ENCODE data around the gene LAGE3. TPM values are rescaled to one million over a fixed set of nuclear protein-coding genes. Genes with fewer than 3 reads are reported as not detected.

The LAGE3 gene
- total and polyA plus RNA-seq, 2 donors (not counting 3 experiments of a cell fraction or from before 2014, with no cell fraction given), result 14.3 to 31.9 TPM

DNA sequence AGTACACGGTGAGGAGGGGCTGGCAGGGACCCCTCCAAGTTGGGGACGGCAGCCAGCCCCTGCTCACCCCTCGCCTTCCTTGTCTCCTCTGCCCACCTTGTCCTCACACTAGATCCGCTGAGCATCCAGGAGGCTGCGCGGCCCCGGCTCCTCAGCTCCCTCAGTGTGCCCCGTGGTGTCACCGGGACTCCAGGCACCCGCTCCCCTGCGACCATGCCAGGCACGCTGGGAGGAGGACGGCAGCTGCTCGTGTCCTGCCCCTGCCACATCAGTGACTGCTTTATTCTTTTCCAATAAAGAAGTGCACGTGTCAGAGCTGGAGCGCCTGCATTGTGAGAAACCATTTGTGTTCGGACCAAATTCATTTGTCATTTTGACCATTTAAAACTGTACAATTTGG lies 28.8 kb downstream of the LAGE3 start:
- no peak for FAIRE-seq
- BruUV-seq (replicated peaks), result no TSS peak
- CTCF ChIA-PET, result no interaction called here

DNA sequence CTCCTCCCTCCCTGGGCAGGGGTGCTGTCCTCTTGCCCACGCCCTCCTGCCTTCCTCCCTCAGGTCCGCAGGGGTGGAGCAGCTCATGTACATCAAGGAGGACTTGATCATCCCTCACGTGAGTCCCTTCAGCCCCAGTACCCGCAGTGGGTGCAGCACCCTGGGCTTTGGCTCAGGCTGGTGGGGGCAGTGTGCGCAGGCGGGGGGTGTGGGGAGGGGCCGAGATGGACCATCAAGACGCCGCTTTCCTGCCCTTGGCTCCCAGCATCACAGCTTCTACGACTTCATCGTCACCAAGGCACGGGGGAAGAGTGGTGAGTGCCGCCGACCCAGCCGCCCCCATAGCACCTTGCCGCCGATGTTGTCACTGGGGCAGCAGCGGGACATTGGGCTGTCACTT lies 29.5 kb downstream of the LAGE3 start:
- BruUV-seq (replicated peaks), result no TSS peak

More for the DNA sequence above, 28.8 kb downstream of the LAGE3 start:
- peaks cover 0 to 28% of the 10 kb centered on the region in 2 experiments for H3K36me3 ChIP-seq (ENCODE audit: control insufficient read depth in 2 of 2, extremely low read depth in 1 of 2, insufficient read depth in 2 of 2, low read length in 2 of 2)
- no peak for TF ChIP-seq EZH2 (IDR thresholded peaks at IDR 0.05; ENCODE audit: borderline replicate concordance, low read depth, low read length, severe bottlenecking)
- TF ChIP-seq, protein P1, sequence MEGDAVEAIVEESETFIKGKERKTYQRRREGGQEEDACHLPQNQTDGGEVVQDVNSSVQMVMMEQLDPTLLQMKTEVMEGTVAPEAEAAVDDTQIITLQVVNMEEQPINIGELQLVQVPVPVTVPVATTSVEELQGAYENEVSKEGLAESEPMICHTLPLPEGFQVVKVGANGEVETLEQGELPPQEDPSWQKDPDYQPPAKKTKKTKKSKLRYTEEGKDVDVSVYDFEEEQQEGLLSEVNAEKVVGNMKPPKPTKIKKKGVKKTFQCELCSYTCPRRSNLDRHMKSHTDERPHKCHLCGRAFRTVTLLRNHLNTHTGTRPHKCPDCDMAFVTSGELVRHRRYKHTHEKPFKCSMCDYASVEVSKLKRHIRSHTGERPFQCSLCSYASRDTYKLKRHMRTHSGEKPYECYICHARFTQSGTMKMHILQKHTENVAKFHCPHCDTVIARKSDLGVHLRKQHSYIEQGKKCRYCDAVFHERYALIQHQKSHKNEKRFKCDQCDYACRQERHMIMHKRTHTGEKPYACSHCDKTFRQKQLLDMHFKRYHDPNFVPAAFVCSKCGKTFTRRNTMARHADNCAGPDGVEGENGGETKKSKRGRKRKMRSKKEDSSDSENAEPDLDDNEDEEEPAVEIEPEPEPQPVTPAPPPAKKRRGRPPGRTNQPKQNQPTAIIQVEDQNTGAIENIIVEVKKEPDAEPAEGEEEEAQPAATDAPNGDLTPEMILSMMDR (IDR thresholded peaks at IDR 0.05; ENCODE audit: extremely low read depth in 1 of 2, insufficient read depth in 1 of 2, low read depth in 1 of 2, low read length in 2 of 2), result no peak
- no peak for TF ChIP-seq GATA2 (IDR thresholded peaks at IDR 0.05; ENCODE audit: insufficient read depth, insufficient read length, low read depth, low read length)
- TF ChIP-seq, protein P2, sequence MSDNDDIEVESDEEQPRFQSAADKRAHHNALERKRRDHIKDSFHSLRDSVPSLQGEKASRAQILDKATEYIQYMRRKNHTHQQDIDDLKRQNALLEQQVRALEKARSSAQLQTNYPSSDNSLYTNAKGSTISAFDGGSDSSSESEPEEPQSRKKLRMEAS (IDR thresholded peaks at IDR 0.05; ENCODE audit: insufficient read depth, insufficient read length), result no peak
- TF ChIP-seq JUN (IDR thresholded peaks at IDR 0.05; ENCODE audit: borderline replicate concordance, insufficient read depth, insufficient read length, low read depth), result no peak
- H3K4me3 ChIP-seq (replicated peaks in 1 of 3; ENCODE audit: insufficient read depth in 1 of 3, low read depth in 1 of 3, low read length in 3 of 3), result no peak overlapping the region
- POLR2A ChIA-PET, result no interaction called here
- no peaks in the 10 kb centered on the region for H4K20me1 ChIP-seq (replicated peaks; ENCODE audit: control insufficient read depth, extremely low read depth, insufficient read depth, low read length)
- no peaks in the 10 kb centered on the region for H3K27me3 ChIP-seq (ENCODE audit: control insufficient read depth in 2 of 2, insufficient read depth in 2 of 2, low read length in 2 of 2)
- H3K4me1 ChIP-seq (ENCODE audit: control insufficient read depth, extremely low read depth, insufficient read depth, low read length), result peaks cover 5% of the 10 kb centered on the region
- intact Hi-C loops (cut with micrococcal nuclease), result no loop called here
- H3K9ac ChIP-seq (replicated peaks; ENCODE audit: extremely low read depth, insufficient read depth, low read length), result no peak overlapping the region
- peaks cover 15% of the 10 kb centered on the region for H3K79me2 ChIP-seq (ENCODE audit: control insufficient read depth, insufficient read depth, low read length)
- no peaks in the 10 kb centered on the region for H3K9me3 ChIP-seq (replicated peaks; ENCODE audit: control insufficient read depth, insufficient read depth, low read length)
- dilution Hi-C loops (cut with MboI; ENCODE audit: extremely low pct_ligation_motif_present, low sequenced_read_pairs), result no loop called here
- no peaks in the 10 kb centered on the region for H3K9me1 ChIP-seq (replicated peaks; ENCODE audit: control insufficient read depth, extremely low read depth, insufficient read depth, low read length)
- no peak overlapping the region for H2AFZ ChIP-seq (ENCODE audit: low read depth, low read length)
- H3K4me2 ChIP-seq (ENCODE audit: insufficient read depth, low read length), result no peak overlapping the region
- no peak overlapping the region for H3K27ac ChIP-seq (ENCODE audit: insufficient read depth, low read depth, low read length)
- DNase-seq (ENCODE audit: low read depth, low spot score), result no peak

More for the DNA sequence above, 29.5 kb downstream of the LAGE3 start:
- H3K9me1 ChIP-seq (replicated peaks; ENCODE audit: control insufficient read depth, extremely low read depth, insufficient read depth, low read length), result no peaks in the 10 kb centered on the region
- dilution Hi-C loops (cut with MboI; ENCODE audit: extremely low pct_ligation_motif_present, low sequenced_read_pairs), result no loop called here
- DNase-seq (ENCODE audit: low read depth, low spot score), result no peak
- H3K36me3 ChIP-seq (ENCODE audit: control insufficient read depth in 2 of 2, extremely low read depth in 1 of 2, insufficient read depth in 2 of 2, low read length in 2 of 2), result peaks cover 0 to 28% of the 10 kb centered on the region in 2 experiments
- no peak for FAIRE-seq
- H3K4me1 ChIP-seq (ENCODE audit: control insufficient read depth, extremely low read depth, insufficient read depth, low read length), result peaks cover 8% of the 10 kb centered on the region
- TF ChIP-seq JUN (IDR thresholded peaks at IDR 0.05; ENCODE audit: borderline replicate concordance, insufficient read depth, insufficient read length, low read depth) (no peak), EZH2 (IDR thresholded peaks at IDR 0.05; ENCODE audit: borderline replicate concordance, low read depth, low read length, severe bottlenecking) (no peak), MYC (IDR thresholded peaks at IDR 0.05; ENCODE audit: low read depth, low read length) (no peak), POLR2AphosphoS5 (IDR thresholded peaks at IDR 0.05; ENCODE audit: insufficient read depth, low read depth, low read length) (no peak), FOS (IDR thresholded peaks at IDR 0.05; ENCODE audit: borderline replicate concordance, insufficient read depth, low read length) (no peak), POLR2A (IDR thresholded peaks at IDR 0.05; ENCODE audit: low read depth, low read length) (no peak), GATA2 (IDR thresholded peaks at IDR 0.05; ENCODE audit: insufficient read depth, insufficient read length, low read depth, low read length) (no peak)
- TF ChIP-seq, protein P2 (IDR thresholded peaks at IDR 0.05; ENCODE audit: insufficient read depth, insufficient read length), result no peak
- TF ChIP-seq, protein P1 (IDR thresholded peaks at IDR 0.05; ENCODE audit: extremely low read depth in 1 of 2, insufficient read depth in 1 of 2, low read depth in 1 of 2, low read length in 2 of 2), result no peak
- no peak overlapping the region for H3K4me2 ChIP-seq (ENCODE audit: insufficient read depth, low read length)
- H3K9ac ChIP-seq (replicated peaks; ENCODE audit: extremely low read depth, insufficient read depth, low read length), result no peak overlapping the region
- no peak overlapping the region for H3K27ac ChIP-seq (ENCODE audit: insufficient read depth, low read depth, low read length)
- H4K20me1 ChIP-seq (replicated peaks; ENCODE audit: control insufficient read depth, extremely low read depth, insufficient read depth, low read length), result no peaks in the 10 kb centered on the region
- CTCF ChIA-PET, result no interaction called here
- peaks cover 22% of the 10 kb centered on the region for H3K79me2 ChIP-seq (ENCODE audit: control insufficient read depth, insufficient read depth, low read length)
- H2AFZ ChIP-seq (ENCODE audit: low read depth, low read length), result no peak overlapping the region
- H3K9me3 ChIP-seq (replicated peaks; ENCODE audit: control insufficient read depth, insufficient read depth, low read length), result no peaks in the 10 kb centered on the region
- intact Hi-C loops (cut with micrococcal nuclease), result no loop called here
- H3K27me3 ChIP-seq (ENCODE audit: control insufficient read depth in 2 of 2, insufficient read depth in 2 of 2, low read length in 2 of 2), result no peaks in the 10 kb centered on the region
- no peak overlapping the region for H3K4me3 ChIP-seq (replicated peaks in 1 of 3; ENCODE audit: insufficient read depth in 1 of 3, low read depth in 1 of 3, low read length in 3 of 3)
- POLR2A ChIA-PET, result no interaction called here

Data from endothelial cell of umbilical vein (primary cell).